ENCODE measurements around the gene BCLAF1. TPM values are rescaled to one million over a fixed set of nuclear protein-coding genes. Genes with fewer than 3 reads are reported as not detected.

Gene BCLAF1
- total and polyA plus RNA-seq, 2 experiments from 2014 or later, result 133 to 151 TPM

DNA sequence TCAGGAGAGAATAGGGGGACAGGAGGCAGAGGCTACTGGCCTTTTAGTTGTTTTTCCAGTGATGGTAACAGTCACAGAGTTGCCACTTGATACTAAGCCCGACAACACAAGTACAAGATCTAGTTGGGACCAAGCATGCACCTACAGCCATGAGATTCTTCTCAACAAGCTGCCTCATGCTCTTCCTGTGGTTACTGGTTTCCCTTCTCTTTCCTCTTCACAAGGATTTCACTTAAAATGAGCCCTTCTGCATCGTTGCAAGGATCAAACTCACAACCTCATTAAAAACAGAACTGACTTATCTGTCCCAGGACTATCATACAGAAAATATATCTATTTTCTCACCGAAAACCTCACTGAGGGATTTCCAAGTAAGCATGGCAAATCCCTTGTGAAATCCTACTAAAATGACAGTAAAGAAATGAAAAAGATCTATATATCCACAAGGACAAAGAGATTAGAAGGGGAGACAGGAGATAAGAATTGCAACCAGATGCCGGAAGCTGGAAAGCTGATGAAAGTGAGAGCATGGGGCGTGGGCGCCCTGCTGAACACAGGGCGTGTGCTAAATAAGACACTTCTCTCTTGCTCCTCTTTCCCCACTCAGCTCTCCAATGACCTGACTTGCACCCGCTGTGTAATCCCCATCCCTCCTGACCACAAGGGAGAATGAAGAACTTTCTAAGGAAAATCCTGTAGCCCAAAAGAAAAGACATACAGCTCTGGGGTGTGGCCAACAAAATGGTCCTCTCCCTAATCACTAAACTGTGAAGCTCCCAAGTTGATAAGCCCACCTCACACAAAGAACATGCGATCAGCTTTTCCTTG, 53.0 kb downstream of the BCLAF1 start (continued):
- TF ChIP-seq, protein P1, sequence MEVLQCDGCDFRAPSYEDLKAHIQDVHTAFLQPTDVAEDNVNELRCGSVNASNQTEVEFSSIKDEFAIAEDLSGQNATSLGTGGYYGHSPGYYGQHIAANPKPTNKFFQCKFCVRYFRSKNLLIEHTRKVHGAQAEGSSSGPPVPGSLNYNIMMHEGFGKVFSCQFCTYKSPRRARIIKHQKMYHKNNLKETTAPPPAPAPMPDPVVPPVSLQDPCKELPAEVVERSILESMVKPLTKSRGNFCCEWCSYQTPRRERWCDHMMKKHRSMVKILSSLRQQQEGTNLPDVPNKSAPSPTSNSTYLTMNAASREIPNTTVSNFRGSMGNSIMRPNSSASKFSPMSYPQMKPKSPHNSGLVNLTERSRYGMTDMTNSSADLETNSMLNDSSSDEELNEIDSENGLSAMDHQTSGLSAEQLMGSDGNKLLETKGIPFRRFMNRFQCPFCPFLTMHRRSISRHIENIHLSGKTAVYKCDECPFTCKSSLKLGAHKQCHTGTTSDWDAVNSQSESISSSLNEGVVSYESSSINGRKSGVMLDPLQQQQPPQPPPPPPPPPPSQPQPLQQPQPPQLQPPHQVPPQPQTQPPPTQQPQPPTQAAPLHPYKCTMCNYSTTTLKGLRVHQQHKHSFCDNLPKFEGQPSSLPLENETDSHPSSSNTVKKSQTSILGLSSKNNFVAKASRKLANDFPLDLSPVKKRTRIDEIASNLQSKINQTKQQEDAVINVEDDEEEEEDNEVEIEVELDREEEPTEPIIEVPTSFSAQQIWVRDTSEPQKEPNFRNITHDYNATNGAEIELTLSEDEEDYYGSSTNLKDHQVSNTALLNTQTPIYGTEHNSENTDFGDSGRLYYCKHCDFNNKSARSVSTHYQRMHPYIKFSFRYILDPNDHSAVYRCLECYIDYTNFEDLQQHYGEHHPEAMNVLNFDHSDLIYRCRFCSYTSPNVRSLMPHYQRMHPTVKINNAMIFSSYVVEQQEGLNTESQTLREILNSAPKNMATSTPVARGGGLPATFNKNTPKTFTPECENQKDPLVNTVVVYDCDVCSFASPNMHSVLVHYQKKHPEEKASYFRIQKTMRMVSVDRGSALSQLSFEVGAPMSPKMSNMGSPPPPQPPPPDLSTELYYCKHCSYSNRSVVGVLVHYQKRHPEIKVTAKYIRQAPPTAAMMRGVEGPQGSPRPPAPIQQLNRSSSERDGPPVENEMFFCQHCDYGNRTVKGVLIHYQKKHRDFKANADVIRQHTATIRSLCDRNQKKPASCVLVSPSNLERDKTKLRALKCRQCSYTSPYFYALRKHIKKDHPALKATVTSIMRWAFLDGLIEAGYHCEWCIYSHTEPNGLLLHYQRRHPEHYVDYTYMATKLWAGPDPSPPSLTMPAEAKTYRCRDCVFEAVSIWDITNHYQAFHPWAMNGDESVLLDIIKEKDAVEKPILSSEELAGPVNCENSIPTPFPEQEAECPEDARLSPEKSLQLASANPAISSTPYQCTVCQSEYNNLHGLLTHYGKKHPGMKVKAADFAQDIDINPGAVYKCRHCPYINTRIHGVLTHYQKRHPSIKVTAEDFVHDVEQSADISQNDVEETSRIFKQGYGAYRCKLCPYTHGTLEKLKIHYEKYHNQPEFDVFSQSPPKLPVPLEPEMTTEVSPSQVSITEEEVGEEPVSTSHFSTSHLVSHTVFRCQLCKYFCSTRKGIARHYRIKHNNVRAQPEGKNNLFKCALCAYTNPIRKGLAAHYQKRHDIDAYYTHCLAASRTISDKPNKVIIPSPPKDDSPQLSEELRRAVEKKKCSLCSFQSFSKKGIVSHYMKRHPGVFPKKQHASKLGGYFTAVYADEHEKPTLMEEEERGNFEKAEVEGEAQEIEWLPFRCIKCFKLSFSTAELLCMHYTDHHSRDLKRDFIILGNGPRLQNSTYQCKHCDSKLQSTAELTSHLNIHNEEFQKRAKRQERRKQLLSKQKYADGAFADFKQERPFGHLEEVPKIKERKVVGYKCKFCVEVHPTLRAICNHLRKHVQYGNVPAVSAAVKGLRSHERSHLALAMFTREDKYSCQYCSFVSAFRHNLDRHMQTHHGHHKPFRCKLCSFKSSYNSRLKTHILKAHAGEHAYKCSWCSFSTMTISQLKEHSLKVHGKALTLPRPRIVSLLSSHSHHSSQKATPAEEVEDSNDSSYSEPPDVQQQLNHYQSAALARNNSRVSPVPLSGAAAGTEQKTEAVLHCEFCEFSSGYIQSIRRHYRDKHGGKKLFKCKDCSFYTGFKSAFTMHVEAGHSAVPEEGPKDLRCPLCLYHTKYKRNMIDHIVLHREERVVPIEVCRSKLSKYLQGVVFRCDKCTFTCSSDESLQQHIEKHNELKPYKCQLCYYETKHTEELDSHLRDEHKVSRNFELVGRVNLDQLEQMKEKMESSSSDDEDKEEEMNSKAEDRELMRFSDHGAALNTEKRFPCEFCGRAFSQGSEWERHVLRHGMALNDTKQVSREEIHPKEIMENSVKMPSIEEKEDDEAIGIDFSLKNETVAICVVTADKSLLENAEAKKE (CRISPR knock-in tag; IDR thresholded peaks at IDR 0.05), result no peak
- TF ChIP-seq JUNB (IDR thresholded peaks at IDR 0.05; ENCODE audit: unreplicated experiment), result no peak
- TF ChIP-seq, protein P2, sequence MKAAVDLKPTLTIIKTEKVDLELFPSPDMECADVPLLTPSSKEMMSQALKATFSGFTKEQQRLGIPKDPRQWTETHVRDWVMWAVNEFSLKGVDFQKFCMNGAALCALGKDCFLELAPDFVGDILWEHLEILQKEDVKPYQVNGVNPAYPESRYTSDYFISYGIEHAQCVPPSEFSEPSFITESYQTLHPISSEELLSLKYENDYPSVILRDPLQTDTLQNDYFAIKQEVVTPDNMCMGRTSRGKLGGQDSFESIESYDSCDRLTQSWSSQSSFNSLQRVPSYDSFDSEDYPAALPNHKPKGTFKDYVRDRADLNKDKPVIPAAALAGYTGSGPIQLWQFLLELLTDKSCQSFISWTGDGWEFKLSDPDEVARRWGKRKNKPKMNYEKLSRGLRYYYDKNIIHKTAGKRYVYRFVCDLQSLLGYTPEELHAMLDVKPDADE (IDR thresholded peaks at IDR 0.05), result no peak
- no peak for TF ChIP-seq EZH2 (IDR thresholded peaks at IDR 0.05; ENCODE audit: low read depth, unreplicated experiment)
- TF ChIP-seq ZNF331 (CRISPR knock-in tag; IDR thresholded peaks at IDR 0.05; ENCODE audit: low read depth), result no peak
- TF ChIP-seq, protein P3, sequence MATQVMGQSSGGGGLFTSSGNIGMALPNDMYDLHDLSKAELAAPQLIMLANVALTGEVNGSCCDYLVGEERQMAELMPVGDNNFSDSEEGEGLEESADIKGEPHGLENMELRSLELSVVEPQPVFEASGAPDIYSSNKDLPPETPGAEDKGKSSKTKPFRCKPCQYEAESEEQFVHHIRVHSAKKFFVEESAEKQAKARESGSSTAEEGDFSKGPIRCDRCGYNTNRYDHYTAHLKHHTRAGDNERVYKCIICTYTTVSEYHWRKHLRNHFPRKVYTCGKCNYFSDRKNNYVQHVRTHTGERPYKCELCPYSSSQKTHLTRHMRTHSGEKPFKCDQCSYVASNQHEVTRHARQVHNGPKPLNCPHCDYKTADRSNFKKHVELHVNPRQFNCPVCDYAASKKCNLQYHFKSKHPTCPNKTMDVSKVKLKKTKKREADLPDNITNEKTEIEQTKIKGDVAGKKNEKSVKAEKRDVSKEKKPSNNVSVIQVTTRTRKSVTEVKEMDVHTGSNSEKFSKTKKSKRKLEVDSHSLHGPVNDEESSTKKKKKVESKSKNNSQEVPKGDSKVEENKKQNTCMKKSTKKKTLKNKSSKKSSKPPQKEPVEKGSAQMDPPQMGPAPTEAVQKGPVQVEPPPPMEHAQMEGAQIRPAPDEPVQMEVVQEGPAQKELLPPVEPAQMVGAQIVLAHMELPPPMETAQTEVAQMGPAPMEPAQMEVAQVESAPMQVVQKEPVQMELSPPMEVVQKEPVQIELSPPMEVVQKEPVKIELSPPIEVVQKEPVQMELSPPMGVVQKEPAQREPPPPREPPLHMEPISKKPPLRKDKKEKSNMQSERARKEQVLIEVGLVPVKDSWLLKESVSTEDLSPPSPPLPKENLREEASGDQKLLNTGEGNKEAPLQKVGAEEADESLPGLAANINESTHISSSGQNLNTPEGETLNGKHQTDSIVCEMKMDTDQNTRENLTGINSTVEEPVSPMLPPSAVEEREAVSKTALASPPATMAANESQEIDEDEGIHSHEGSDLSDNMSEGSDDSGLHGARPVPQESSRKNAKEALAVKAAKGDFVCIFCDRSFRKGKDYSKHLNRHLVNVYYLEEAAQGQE (IDR thresholded peaks at IDR 0.05; ENCODE audit: unreplicated experiment), result no peak
- no peak for TF ChIP-seq POLR2AphosphoS5 (IDR thresholded peaks at IDR 0.05; ENCODE audit: low read depth)

Data from GM23338 (cell line).